GM19455 (cell line): ENCODE measurements around the gene HIPK4.

Experiments used
- ATAC-seq: cut with Tn5 transposase; IDR thresholded peaks from one replicate; pipeline ENCODE4 v1.9.1; 2021; ENCODE audit not compliant: unreplicated experiment

The HIPK4 gene

GRCh38 chr19:40367577-40368434 lies 22.2 kb downstream of the HIPK4 start:
- ATAC-seq: no peak

GRCh38 chr19:40366697-40367561 lies 23.1 kb downstream of the HIPK4 start:
- no peak for ATAC-seq

- ATAC-seq: no peak
Measured at GRCh38 chr19:40365613-40366401, 24.2 kb downstream of the HIPK4 start.

GRCh38 chr19:40365010-40365409 lies 25.0 kb downstream of the HIPK4 start:
- no peak for ATAC-seq

GRCh38 chr19:40363069-40363468 lies 26.9 kb downstream of the HIPK4 start:
- ATAC-seq: no peak

- no peak for ATAC-seq
Measured at GRCh38 chr19:40362160-40362559, 27.8 kb downstream of the HIPK4 start.

GRCh38 chr19:40360708-40361241 lies 29.2 kb downstream of the HIPK4 start:
- no peak for ATAC-seq

- ATAC-seq: no peak
Measured at GRCh38 chr19:40360020-40360707, 29.8 kb downstream of the HIPK4 start.

- no peak for ATAC-seq
Measured at GRCh38 chr19:40358773-40359172, 31.2 kb downstream of the HIPK4 start.

GRCh38 chr19:40357640-40358039 lies 32.3 kb downstream of the HIPK4 start:
- ATAC-seq: no peak

GRCh38 chr19:40356681-40357595 lies 33.0 kb downstream of the HIPK4 start:
- no peak for ATAC-seq

GRCh38 chr19:40355975-40356680 lies 33.9 kb downstream of the HIPK4 start:
- ATAC-seq: no peak

GRCh38 chr19:40348961-40349507 lies 40.9 kb downstream of the HIPK4 start:
- no peak for ATAC-seq

GRCh38 chr19:40348125-40348913 lies 41.7 kb downstream of the HIPK4 start, which contains the start of the genes C19orf47 and PLD3:
C19orf47 (minus strand) TSS chr19:40348397; CDS start chr19:40341857, 6,540 bp downstream.
PLD3 (plus strand) TSS chr19:40348695; CDS start chr19:40366484, 17,789 bp downstream.
- peak; percentile 85 for ATAC-seq

- no peak for ATAC-seq
Measured at GRCh38 chr19:40344422-40344821, 45.6 kb downstream of the HIPK4 start.

- ATAC-seq: no peak
Measured at GRCh38 chr19:40342644-40343311, 47.2 kb downstream of the HIPK4 start.
